ENCODE results near the gene NPEPL1. TPM values are rescaled to one million over a fixed set of nuclear protein-coding genes. Genes with fewer than 3 reads are reported as not detected.

Gene NPEPL1
- total RNA-seq, 1 experiment from 2014 or later = 18.1 TPM

DNA sequence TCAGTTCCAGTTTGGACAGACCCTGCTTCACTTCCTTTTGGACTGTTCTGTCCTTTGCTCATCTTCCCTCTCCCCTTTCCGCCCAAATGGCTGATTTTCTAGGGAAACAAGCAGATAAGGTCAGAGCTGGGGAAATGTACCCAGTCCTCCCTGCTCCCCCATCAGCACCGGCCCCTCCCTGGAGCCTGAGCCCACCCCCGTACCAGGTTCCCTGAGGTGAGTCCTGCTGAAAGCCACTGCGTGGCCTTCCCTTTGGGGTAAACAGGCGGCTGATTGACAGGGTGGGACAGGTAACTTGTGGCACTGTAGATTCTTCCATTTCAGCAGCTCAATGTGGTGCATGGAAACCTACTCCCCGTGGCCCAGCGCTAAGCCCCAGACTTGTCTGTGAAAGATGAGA, 70.5 kb downstream of the NPEPL1 start:
- H3K4me3 Mint-ChIP-seq (ENCODE audit: low read depth, unreplicated experiment) = no peak overlapping the region
- H3K27ac Mint-ChIP-seq (ENCODE audit: unreplicated experiment) = no peak overlapping the region
- CTCF ChIA-PET = interaction anchor here (0.7 kb wide), 1 partner anchor 236 kb away, joined by 3 read pairs; no protein-coding TSS in a partner anchor
- H3K4me1 Mint-ChIP-seq (ENCODE audit: low read depth, unreplicated experiment) = no peaks in the 10 kb centered on the region
- intact Hi-C loops (cut with micrococcal nuclease; ENCODE audit: unreplicated experiment) = no loop called here
- no TSS peak for BruUV-seq (replicated peaks)
- H3K27me3 Mint-ChIP-seq (ENCODE audit: unreplicated experiment) = peaks cover 96% of the 10 kb centered on the region
- TF ChIP-seq, protein P1, sequence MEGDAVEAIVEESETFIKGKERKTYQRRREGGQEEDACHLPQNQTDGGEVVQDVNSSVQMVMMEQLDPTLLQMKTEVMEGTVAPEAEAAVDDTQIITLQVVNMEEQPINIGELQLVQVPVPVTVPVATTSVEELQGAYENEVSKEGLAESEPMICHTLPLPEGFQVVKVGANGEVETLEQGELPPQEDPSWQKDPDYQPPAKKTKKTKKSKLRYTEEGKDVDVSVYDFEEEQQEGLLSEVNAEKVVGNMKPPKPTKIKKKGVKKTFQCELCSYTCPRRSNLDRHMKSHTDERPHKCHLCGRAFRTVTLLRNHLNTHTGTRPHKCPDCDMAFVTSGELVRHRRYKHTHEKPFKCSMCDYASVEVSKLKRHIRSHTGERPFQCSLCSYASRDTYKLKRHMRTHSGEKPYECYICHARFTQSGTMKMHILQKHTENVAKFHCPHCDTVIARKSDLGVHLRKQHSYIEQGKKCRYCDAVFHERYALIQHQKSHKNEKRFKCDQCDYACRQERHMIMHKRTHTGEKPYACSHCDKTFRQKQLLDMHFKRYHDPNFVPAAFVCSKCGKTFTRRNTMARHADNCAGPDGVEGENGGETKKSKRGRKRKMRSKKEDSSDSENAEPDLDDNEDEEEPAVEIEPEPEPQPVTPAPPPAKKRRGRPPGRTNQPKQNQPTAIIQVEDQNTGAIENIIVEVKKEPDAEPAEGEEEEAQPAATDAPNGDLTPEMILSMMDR (IDR thresholded peaks at IDR 0.05; ENCODE audit: unreplicated experiment) = no peak
- DNase-seq = no peak
- H3K9me3 Mint-ChIP-seq (ENCODE audit: low read depth, unreplicated experiment) = no peaks in the 10 kb centered on the region
- H3K36me3 Mint-ChIP-seq (ENCODE audit: insufficient read depth, unreplicated experiment) = no peaks in the 10 kb centered on the region

Other genes with a start within 250 kb of the NPEPL1 start
- not detected in 2 replicates for gene APCDD1L, start 177.4 kb upstream of the NPEPL1 start, total RNA-seq (2022)
- 86.0 and 99.7 TPM in 2 replicates for gene STX16, start 41.5 kb upstream of the NPEPL1 start, total RNA-seq (2022)
- 0.59 TPM in 1 of 2 replicates, not detected in the other for gene GNAS-AS1, start 158.1 kb downstream of the NPEPL1 start, total RNA-seq (2022)
- 1,324 and 1,410 TPM in 2 replicates for gene GNAS, start 159.9 kb downstream of the NPEPL1 start, total RNA-seq (2022)

Data from Calu3 (cell line).